HepG2 (cell line): ENCODE data around the gene PAXX. TPM values are rescaled to one million over a fixed set of nuclear protein-coding genes. Genes with fewer than 3 reads are reported as not detected.

Experiments used
- CHD2 ChIP-seq: IDR thresholded peaks from 2 replicates; pipeline ENCODE4 v1.6.1; 2011; ENCODE audit warnings: low read depth, low read length, improper control_type of control experiment
- HDAC1 ChIP-seq: sonication (generic); formaldehyde crosslinking; IDR thresholded peaks from 2 replicates; pipeline ENCODE4 v1.5.1; 2020; ENCODE audit warnings: mild to moderate bottlenecking, missing genetic modification reagents
- HIVEP1 ChIP-seq: sonication (generic); formaldehyde crosslinking; IDR thresholded peaks from 2 replicates; pipeline ENCODE4 v1.4.0; 2020; ENCODE audit warnings: mild to moderate bottlenecking, missing genetic modification reagents
- KDM4B ChIP-seq: sonication (generic); formaldehyde crosslinking; IDR thresholded peaks from 2 replicates; pipeline ENCODE4 v1.4.0; 2020; ENCODE audit warnings: missing genetic modification reagents
- NFAT5 ChIP-seq: sonication (generic); formaldehyde crosslinking; IDR thresholded peaks from 2 replicates; pipeline ENCODE4 v1.4.0; 2020; ENCODE audit warnings: missing genetic modification reagents
- ONECUT2 ChIP-seq: sonication (generic); formaldehyde crosslinking; IDR thresholded peaks from 2 replicates; pipeline ENCODE4 v1.4.0; 2020; ENCODE audit warnings: missing genetic modification reagents
- PHF21A ChIP-seq: sonication (generic); formaldehyde crosslinking; IDR thresholded peaks from 2 replicates; pipeline ENCODE4 v1.5.0; 2020; ENCODE audit warnings: mild to moderate bottlenecking, missing genetic modification reagents
- ZBTB7B ChIP-seq: sonication (generic); formaldehyde crosslinking; IDR thresholded peaks from 2 replicates; pipeline ENCODE4 v1.4.0; 2020; ENCODE audit warnings: missing genetic modification reagents
- ZNF17 ChIP-seq: sonication (generic); formaldehyde crosslinking; IDR thresholded peaks from 2 replicates; pipeline ENCODE4 v1.5.0; 2020; ENCODE audit warnings: mild to moderate bottlenecking, missing genetic modification reagents
- ZNF414 ChIP-seq: sonication (generic); formaldehyde crosslinking; IDR thresholded peaks from 2 replicates; pipeline ENCODE4 v1.5.0; 2020; ENCODE audit warnings: missing genetic modification reagents
- ZNF460 ChIP-seq: sonication (generic); formaldehyde crosslinking; IDR thresholded peaks from 2 replicates; pipeline ENCODE4 v1.5.1; 2020; ENCODE audit warnings: missing genetic modification reagents, mild to moderate bottlenecking, borderline replicate concordance
- ZNF703 ChIP-seq: sonication (generic); formaldehyde crosslinking; IDR thresholded peaks from 2 replicates; pipeline ENCODE4 v1.5.1; 2020; ENCODE audit warnings: missing genetic modification reagents, mild to moderate bottlenecking, moderate library complexity, borderline replicate concordance
- ZSCAN22 ChIP-seq: sonication (generic); formaldehyde crosslinking; IDR thresholded peaks from 2 replicates; pipeline ENCODE4 v1.4.0; 2020; ENCODE audit warnings: mild to moderate bottlenecking, missing genetic modification reagents
- polyA plus RNA-seq, 8 experiments: library from polyadenylated mRNA; depleted of rRNA in 3 of 8; stranded (reverse) in 7 of 8; unstranded in 1 of 8; fragments of >200 nt; fragmentation: Illumina TruSeq in 4 of 8; extraction: Trizol in 4 of 8; gene quantifications; 2 replicates each; pipeline versions ENCODE4 v1.2.1 to v1.2.3, GENCODE V29; 2011 to 2016; ENCODE audit warnings: low read depth in 4 of 8, missing spikeins in 1 of 8, mixed read lengths in 1 of 8; ENCODE audit not compliant: insufficient read depth in 1 of 8
- total RNA-seq, 5 experiments: library from RNA; depleted of rRNA; stranded (reverse); fragments of >200 nt; fragmentation: Illumina TruSeq; extraction: Trizol; gene quantifications; 2 replicates each; pipeline ENCODE4 v1.2.3, GENCODE V29; 2016; ENCODE audit warnings: low read depth in 1 of 5
- TF ChIP-seq, protein P1 (sequence below): sonication (generic); formaldehyde crosslinking; IDR thresholded peaks from 2 replicates; pipeline ENCODE4 v1.5.1; 2020; ENCODE audit warnings: missing genetic modification reagents, mild to moderate bottlenecking, borderline replicate concordance
- TF ChIP-seq, protein P2 (sequence below): sonication (generic); formaldehyde crosslinking; IDR thresholded peaks from 2 replicates; pipeline ENCODE4 v1.8.1; 2023; ENCODE audit warnings: missing genetic modification reagents, inconsistent platforms, borderline replicate concordance
- TF ChIP-seq, protein P3 (sequence below): sonication (generic); formaldehyde crosslinking; IDR thresholded peaks from 2 replicates; pipeline ENCODE4 v1.4.0; 2020; ENCODE audit warnings: missing genetic modification reagents, borderline replicate concordance

Gene PAXX
- total and polyA plus RNA-seq, 2 of the 13 experiments (the other 11 are each of a cell fraction or from before 2014, with no cell fraction given): 14.0 to 31.9 TPM

DNA sequence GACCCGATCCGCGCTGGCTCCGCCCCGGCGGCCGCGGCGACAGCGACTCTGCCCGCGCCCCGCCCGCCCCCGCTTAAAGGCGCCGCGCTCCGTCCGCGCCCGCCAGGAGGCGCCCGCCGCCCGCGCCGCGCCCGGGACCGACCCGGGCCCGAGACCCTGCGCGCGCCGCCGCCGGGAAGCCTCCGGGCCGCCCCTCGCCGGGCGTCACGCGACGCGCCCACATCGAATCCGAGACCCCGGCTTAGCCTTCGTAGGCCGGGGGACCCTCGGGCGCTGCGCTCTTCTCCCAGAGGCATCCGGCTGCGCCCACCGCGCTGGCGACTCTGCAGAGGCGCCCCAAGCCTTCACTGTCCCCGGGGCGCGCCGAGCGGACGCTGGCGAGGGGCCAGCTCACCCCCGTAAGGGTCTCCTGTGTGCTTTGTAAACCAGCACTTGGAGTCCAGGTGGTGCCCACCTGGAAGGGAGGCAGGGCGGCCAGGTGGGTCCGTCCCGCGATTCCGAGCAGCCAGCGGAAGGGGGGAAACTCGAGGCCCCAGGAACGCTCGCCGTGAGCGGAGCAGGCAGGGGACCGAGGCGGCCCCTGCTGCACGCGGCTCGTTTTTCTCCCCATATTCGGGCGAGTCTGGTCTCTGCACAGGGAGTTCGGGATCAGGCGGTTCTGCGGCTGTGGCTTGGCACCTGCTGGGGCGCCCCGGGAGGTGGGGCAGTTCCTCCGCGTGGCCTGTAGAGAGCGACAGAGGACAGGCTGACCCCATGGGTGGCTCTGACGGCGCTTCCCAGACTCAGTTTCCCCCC is 36.2 kb downstream of the PAXX start (continued):
- TF ChIP-seq, protein P1, sequence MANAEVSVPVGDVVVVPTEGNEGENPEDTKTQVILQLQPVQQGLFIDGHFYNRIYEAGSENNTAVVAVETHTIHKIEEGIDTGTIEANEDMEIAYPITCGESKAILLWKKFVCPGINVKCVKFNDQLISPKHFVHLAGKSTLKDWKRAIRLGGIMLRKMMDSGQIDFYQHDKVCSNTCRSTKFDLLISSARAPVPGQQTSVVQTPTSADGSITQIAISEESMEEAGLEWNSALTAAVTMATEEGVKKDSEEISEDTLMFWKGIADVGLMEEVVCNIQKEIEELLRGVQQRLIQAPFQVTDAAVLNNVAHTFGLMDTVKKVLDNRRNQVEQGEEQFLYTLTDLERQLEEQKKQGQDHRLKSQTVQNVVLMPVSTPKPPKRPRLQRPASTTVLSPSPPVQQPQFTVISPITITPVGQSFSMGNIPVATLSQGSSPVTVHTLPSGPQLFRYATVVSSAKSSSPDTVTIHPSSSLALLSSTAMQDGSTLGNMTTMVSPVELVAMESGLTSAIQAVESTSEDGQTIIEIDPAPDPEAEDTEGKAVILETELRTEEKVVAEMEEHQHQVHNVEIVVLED (CRISPR knock-in tag): no peak
- TF ChIP-seq ONECUT2 (no peak), KDM4B (CRISPR knock-in tag) (no peak), ZNF460 (CRISPR knock-in tag) (no peak), ZBTB7B (CRISPR knock-in tag) (peak; percentile 52; the same call in 1 of the 2 replicates), ZNF703 (CRISPR knock-in tag) (no peak), NFAT5 (CRISPR knock-in tag) (no peak), HIVEP1 (no peak), ZSCAN22 (CRISPR knock-in tag) (no peak), ZNF17 (no peak), HDAC1 (CRISPR knock-in tag) (peak; percentile 52; the same call in 1 of the 2 replicates), ZNF414 (CRISPR knock-in tag) (no peak), PHF21A (CRISPR knock-in tag) (no peak), CHD2 (no peak)
- TF ChIP-seq, protein P2, sequence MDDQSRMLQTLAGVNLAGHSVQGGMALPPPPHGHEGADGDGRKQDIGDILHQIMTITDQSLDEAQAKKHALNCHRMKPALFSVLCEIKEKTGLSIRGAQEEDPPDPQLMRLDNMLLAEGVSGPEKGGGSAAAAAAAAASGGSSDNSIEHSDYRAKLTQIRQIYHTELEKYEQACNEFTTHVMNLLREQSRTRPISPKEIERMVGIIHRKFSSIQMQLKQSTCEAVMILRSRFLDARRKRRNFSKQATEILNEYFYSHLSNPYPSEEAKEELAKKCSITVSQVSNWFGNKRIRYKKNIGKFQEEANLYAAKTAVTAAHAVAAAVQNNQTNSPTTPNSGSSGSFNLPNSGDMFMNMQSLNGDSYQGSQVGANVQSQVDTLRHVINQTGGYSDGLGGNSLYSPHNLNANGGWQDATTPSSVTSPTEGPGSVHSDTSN (CRISPR knock-in tag): no peak
- TF ChIP-seq, protein P3, sequence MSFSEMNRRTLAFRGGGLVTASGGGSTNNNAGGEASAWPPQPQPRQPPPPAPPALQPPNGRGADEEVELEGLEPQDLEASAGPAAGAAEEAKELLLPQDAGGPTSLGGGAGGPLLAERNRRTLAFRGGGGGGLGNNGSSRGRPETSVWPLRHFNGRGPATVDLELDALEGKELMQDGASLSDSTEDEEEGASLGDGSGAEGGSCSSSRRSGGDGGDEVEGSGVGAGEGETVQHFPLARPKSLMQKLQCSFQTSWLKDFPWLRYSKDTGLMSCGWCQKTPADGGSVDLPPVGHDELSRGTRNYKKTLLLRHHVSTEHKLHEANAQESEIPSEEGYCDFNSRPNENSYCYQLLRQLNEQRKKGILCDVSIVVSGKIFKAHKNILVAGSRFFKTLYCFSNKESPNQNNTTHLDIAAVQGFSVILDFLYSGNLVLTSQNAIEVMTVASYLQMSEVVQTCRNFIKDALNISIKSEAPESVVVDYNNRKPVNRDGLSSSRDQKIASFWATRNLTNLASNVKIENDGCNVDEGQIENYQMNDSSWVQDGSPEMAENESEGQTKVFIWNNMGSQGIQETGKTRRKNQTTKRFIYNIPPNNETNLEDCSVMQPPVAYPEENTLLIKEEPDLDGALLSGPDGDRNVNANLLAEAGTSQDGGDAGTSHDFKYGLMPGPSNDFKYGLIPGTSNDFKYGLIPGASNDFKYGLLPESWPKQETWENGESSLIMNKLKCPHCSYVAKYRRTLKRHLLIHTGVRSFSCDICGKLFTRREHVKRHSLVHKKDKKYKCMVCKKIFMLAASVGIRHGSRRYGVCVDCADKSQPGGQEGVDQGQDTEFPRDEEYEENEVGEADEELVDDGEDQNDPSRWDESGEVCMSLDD (CRISPR knock-in tag): no peak; the same call in 1 of the 2 replicates
